HL-60 (cell line): ENCODE results near the gene MICAL2.

Experiments
- CTCF ChIP-seq: IDR thresholded peaks from one replicate; pipeline ENCODE4 v1.5.1; 2011; ENCODE audit warnings: low read length, control low read depth, inconsistent platforms; ENCODE audit not compliant: insufficient read depth
- POLR2AphosphoS5 ChIP-seq: IDR thresholded peaks from 2 replicates; pipeline ENCODE4 v1.6.1; 2012; ENCODE audit warnings: low read depth
- REST ChIP-seq: IDR thresholded peaks from 2 replicates; pipeline ENCODE4 v1.6.1; 2012; ENCODE audit warnings: low read depth; ENCODE audit not compliant: insufficient replicate concordance

- TF ChIP-seq CTCF (no peak), REST (no peak), POLR2AphosphoS5 (no peak)
Measured at GRCh38 chr11:12175694-12176241, 65.4 kb downstream of the MICAL2 start.
